Hepatic stellate cell (primary cell): ENCODE measurements around the gene ARHGAP1.
A peak's percentile ranks its signal among the peaks of the same experiment; 100 is the strongest.

Source experiments
- DNase-seq: peaks from one replicate; pipeline ENCODE4 v3.0.0; 2011; ENCODE audit warnings: low spot score

ARHGAP1 gene

GRCh38 chr11:46700241-46701077 lies at the start of gene ARHGAP1, which contains the start of gene ZNF408:
ARHGAP1 (minus strand) TSS chr11:46700619; CDS start chr11:46696107, 4,512 bp downstream.
ZNF408 (plus strand) TSS chr11:46701031; CDS start chr11:46701048, 17 bp downstream.
- peak; percentile 98 for DNase-seq

- DNase-seq: no peak
These were observed 46.7 kb upstream of the ARHGAP1 start for GRCh38 chr11:46747150-46747549.

- DNase-seq: no peak
These were observed 45.6 kb upstream of the ARHGAP1 start for GRCh38 chr11:46745995-46746394.

GRCh38 chr11:46745328-46745727 lies 44.9 kb upstream of the ARHGAP1 start:
- no peak for DNase-seq

GRCh38 chr11:46743693-46744339 lies 43.4 kb upstream of the ARHGAP1 start:
- no peak for DNase-seq

GRCh38 chr11:46743043-46743442 lies 42.6 kb upstream of the ARHGAP1 start:
- no peak for DNase-seq

- DNase-seq: no peak
These were observed 41.4 kb upstream of the ARHGAP1 start for GRCh38 chr11:46741600-46742484.

GRCh38 chr11:46738887-46739286 lies 38.5 kb upstream of the ARHGAP1 start:
- no peak for DNase-seq

GRCh38 chr11:46737699-46738098 lies 37.3 kb upstream of the ARHGAP1 start:
- DNase-seq: no peak

- no peak for DNase-seq
These were observed 36.2 kb upstream of the ARHGAP1 start for GRCh38 chr11:46736615-46737014.

- no peak for DNase-seq
These were observed 35.7 kb upstream of the ARHGAP1 start for GRCh38 chr11:46736146-46736545.

GRCh38 chr11:46733234-46733633 lies 32.8 kb upstream of the ARHGAP1 start:
- no peak for DNase-seq

GRCh38 chr11:46731545-46731944 lies 31.1 kb upstream of the ARHGAP1 start:
- DNase-seq: no peak

GRCh38 chr11:46729110-46730027 lies 28.9 kb upstream of the ARHGAP1 start:
- DNase-seq: no peak

GRCh38 chr11:46728659-46729040 lies 28.2 kb upstream of the ARHGAP1 start:
- DNase-seq: no peak

GRCh38 chr11:46727952-46728658 lies 27.7 kb upstream of the ARHGAP1 start:
- no peak for DNase-seq

- no peak for DNase-seq
These were observed 25.9 kb upstream of the ARHGAP1 start for GRCh38 chr11:46726206-46726862.

GRCh38 chr11:46725338-46726205 lies 25.2 kb upstream of the ARHGAP1 start:
- no peak for DNase-seq

- no peak for DNase-seq
These were observed 23.7 kb upstream of the ARHGAP1 start for GRCh38 chr11:46724088-46724487.
